BE2C (cell line): ENCODE data around the gene MAPK10.

Source experiments
- DNase-seq: peaks from one replicate; pipeline ENCODE4 v3.0.0-alpha.2; 2020
- H3K27me3 ChIP-seq: fragments of 250-450 bp; sonication (Bioruptor Pico); 2 replicates; pipeline ENCODE4 v1.5.1; 2020; ENCODE audit warnings: mild to moderate bottlenecking
- H3K36me3 ChIP-seq: fragments of 250-450 bp; sonication (Bioruptor Pico); 2 replicates; pipeline ENCODE4 v1.5.1; 2020; ENCODE audit warnings: mild to moderate bottlenecking
- H3K4me1 ChIP-seq: fragments of 250-450 bp; sonication (Bioruptor Pico); 2 replicates; pipeline ENCODE4 v1.5.1; 2020
- H3K4me3 ChIP-seq: 2 replicates; pipeline ENCODE4 v1.5.1; 2011; ENCODE audit warnings: low read depth, low read length
- H3K9me3 ChIP-seq: fragments of 250-450 bp; sonication (Bioruptor Pico); 2 replicates; pipeline ENCODE4 v1.5.1; 2020
- TF ChIP-seq, protein P1 (sequence below): IDR thresholded peaks from 2 replicates; pipeline ENCODE4 v1.5.1; 2012; ENCODE audit warnings: mild to moderate bottlenecking, low read depth, low read length

MAPK10 gene

GRCh38 chr4:86108834-86109233 is 251.0 kb downstream of the MAPK10 start:
- H3K36me3 ChIP-seq, result no peaks in the 10 kb centered on the region
- H3K4me1 ChIP-seq, result no peaks in the 10 kb centered on the region
- H3K4me3 ChIP-seq, result no peak overlapping the region
- no peaks in the 10 kb centered on the region for H3K9me3 ChIP-seq
- H3K27me3 ChIP-seq, result no peaks in the 10 kb centered on the region
- DNase-seq, result no peak
- TF ChIP-seq, protein P1, sequence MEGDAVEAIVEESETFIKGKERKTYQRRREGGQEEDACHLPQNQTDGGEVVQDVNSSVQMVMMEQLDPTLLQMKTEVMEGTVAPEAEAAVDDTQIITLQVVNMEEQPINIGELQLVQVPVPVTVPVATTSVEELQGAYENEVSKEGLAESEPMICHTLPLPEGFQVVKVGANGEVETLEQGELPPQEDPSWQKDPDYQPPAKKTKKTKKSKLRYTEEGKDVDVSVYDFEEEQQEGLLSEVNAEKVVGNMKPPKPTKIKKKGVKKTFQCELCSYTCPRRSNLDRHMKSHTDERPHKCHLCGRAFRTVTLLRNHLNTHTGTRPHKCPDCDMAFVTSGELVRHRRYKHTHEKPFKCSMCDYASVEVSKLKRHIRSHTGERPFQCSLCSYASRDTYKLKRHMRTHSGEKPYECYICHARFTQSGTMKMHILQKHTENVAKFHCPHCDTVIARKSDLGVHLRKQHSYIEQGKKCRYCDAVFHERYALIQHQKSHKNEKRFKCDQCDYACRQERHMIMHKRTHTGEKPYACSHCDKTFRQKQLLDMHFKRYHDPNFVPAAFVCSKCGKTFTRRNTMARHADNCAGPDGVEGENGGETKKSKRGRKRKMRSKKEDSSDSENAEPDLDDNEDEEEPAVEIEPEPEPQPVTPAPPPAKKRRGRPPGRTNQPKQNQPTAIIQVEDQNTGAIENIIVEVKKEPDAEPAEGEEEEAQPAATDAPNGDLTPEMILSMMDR, result no peak

GRCh38 chr4:86108137-86108536 is 251.7 kb downstream of the MAPK10 start:
- no peaks in the 10 kb centered on the region for H3K27me3 ChIP-seq
- H3K36me3 ChIP-seq, result no peaks in the 10 kb centered on the region
- H3K4me1 ChIP-seq, result no peaks in the 10 kb centered on the region
- TF ChIP-seq, protein P1, result no peak
- H3K4me3 ChIP-seq, result no peak overlapping the region
- H3K9me3 ChIP-seq, result no peaks in the 10 kb centered on the region
- no peak for DNase-seq

DNA sequence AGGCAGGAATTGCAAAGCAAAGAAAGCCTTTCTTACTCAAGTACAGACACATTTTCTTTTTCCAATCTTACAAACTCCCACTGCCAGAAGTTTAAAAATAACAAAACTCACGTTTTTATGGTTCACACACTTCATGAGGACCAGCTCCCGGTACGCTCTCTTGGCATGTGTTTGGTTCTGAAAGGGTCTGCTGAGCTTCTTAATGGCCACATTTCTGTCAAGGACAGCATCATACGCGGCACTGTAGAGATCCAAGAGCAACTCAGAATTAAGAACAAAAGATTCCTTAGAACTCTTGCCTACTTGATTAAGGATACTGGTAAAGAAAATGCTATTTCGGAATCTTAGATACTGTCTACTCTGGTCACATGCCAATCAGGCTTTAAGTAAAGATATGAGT is 252.7 kb downstream of the MAPK10 start:
- no peaks in the 10 kb centered on the region for H3K4me1 ChIP-seq
- TF ChIP-seq, protein P1, result no peak
- H3K9me3 ChIP-seq, result no peaks in the 10 kb centered on the region
- no peaks in the 10 kb centered on the region for H3K27me3 ChIP-seq
- H3K36me3 ChIP-seq, result no peaks in the 10 kb centered on the region
- DNase-seq, result no peak
- no peak overlapping the region for H3K4me3 ChIP-seq

DNA sequence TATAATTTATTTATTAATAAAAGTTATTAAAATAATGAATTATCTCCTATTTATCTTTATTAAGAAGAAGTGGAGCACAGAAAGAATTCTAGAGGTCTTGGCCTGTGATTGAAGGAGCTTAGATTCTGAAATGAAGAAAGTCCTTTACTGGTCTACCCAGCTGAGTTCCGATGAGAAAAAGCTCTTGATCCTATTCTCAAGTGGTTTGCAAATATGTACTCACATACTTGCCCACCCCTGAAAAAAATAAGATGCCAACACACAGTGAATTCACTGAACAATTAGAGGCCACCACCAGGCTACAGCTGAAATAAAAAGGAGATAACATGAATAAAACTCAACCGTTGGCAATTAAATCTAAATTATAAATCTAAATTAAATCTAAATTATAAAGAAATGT is 253.4 kb downstream of the MAPK10 start:
- Histone ChIP-seq H3K36me3 (no peaks in the 10 kb centered on the region), H3K27me3 (no peaks in the 10 kb centered on the region), H3K4me1 (no peaks in the 10 kb centered on the region), H3K9me3 (no peaks in the 10 kb centered on the region), H3K4me3 (no peak overlapping the region)
- TF ChIP-seq, protein P1, result no peak
- DNase-seq, result no peak

DNA sequence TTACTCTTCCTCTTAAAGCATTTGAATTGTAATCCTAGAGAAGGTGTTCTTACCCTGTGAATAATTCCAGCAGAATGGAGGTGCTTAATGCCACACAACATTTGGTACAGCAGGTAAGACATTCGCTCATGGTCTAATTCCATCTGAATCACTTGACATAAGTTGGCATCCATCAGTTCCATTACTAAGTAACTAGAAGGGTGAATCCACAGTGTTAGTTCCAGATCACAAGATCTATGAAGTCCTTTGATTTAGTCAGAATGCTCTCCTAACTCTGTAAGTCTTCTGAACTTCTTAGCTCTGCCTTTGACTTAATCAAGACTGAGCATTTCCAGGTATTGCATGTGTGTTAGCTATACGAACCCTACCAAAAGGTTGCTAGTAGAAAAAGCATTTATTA is 258.0 kb downstream of the MAPK10 start:
- H3K9me3 ChIP-seq, result no peaks in the 10 kb centered on the region
- H3K4me3 ChIP-seq, result no peak overlapping the region
- DNase-seq, result no peak
- H3K4me1 ChIP-seq, result no peaks in the 10 kb centered on the region
- H3K27me3 ChIP-seq, result no peaks in the 10 kb centered on the region
- TF ChIP-seq, protein P1, result no peak
- H3K36me3 ChIP-seq, result no peaks in the 10 kb centered on the region

DNA sequence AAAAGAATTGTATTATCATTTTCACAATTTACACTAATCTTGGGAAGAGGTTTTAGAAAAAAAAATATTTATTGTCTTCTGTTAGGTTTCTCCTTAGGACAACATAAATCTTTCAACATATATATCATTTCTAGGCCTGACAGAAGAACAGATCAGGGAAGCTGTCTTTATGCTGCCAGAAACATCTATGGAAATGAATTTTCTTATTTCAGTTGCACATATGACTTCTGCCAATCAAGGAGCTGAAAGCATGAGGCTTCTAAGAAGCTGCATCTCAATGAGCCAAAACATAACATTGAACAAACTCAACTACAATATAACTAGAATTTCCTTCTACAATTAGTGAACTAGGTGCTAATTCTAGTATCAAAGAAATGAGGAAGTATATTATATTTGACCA is 258.4 kb downstream of the MAPK10 start:
- DNase-seq, result no peak
- H3K27me3 ChIP-seq, result no peaks in the 10 kb centered on the region
- TF ChIP-seq, protein P1, result no peak
- no peaks in the 10 kb centered on the region for H3K9me3 ChIP-seq
- no peaks in the 10 kb centered on the region for H3K4me1 ChIP-seq
- no peaks in the 10 kb centered on the region for H3K36me3 ChIP-seq
- no peak overlapping the region for H3K4me3 ChIP-seq
